Central memory CD4-positive, alpha-beta T cell (primary cell): Measurements from ENCODE around the gene NPDC1.

Source experiments
- DNase-seq: peaks from one replicate; pipeline ENCODE4 v3.0.0; 2022

NPDC1 gene

GRCh38 chr9:137055385-137056364, 9.7 kb upstream of the NPDC1 start:
- no peak for DNase-seq

- DNase-seq, result no peak
These were observed 9.0 kb upstream of the NPDC1 start for GRCh38 chr9:137054932-137055384.

DNA sequence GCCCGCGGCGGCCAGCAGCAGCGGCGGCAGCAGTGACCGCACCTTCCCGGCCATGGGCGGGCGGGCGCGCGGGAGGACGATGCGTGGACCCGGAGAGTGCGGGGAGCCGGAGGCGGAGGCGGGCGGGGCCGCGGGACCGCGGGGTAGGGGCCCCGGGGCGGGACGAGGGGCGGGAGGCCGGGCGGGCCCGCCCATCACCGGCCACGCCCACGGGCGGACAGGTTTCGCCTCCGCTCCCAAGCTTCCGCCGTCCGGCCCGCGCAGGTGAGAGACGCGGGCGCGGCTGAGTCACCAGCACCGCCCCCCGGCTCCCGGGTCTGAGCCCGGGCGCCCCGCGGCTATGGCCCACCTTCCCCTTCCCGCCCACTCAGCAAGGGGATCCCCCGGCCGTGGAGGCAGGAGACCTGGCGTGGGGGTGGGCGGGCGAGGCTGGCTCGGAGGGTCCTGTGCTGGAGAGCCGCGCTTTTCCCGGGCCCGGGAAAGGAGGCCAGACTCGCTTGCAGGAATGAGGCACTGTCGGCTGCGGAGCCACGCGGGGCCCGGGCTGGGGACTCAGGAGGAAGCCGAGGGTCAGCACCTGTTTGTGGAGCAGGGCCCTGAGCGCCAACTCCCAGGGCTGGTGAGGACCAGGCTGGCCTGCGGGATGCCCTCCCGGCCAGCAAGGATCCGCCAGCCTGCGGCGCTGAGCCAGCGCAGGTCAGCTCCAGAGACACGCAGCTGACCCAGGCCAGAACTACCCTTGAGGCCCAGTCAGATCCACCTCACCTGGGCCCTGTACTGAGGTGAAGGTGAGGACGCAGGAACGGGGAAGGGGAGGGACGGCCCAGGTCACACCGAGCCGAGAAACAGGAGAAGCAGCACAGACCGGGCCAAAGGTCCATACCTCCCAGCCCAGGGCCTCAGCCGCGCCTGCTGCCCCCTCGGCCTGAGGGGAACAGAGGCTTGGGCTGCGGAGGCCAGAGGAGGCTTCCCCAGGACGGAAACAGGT, 8.3 kb upstream of the NPDC1 start, which contains the start of gene ENTPD2:
TSS of gene ENTPD2 (minus strand) at position 118 of the 988 bp plus-strand sequence. CDS start at position 54, 64 bp downstream.
- DNase-seq, result no peak

DNA sequence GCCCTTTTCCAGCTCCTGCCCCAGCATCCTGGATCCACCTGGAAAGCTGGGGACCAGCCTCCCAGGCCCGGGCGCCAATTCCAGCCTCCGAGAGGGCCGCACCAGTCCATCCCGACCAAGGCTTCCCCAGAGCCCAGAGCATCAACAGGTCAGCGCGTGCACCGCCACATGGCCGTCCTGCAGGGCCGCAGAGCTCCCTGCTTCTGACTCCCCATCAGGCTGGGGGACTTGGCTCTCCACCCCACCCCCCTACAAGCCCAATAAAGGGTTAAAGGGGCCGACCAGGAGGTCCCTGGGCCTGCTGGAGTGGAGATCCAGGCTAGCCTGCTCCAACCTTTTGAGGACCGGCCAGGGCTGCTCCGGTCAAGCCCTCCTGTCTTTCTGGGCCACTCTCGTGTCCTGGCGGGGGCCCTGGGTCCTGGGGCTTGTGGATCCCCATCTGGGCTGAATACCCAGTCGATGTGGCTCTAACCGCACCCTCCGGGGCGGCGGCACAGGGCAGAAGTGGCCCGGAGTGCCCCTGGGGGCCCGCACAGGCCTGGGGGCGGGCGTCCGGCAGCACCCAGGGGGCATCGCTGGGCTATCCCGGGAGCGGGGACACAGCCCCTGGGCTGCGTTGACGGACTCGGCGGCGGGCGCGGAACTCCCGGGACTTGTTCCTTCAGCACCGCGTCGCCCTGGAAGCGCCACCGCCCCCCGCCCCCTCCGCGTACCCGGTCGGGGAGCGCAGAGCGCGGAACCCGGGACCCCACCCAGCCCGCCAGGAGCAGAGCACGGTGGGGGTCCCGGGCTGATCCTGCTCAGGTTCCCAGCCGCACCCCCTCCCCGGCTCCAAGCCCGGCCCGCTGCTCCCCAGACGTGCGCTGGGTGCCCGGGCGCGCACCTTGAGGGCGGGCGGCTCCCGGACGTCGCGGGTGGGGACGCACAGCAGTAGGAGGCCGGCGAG, 7.3 kb upstream of the NPDC1 start:
- DNase-seq, result no peak

- no peak for DNase-seq
These were observed 6.3 kb upstream of the NPDC1 start for GRCh38 chr9:137052293-137052692.

DNA sequence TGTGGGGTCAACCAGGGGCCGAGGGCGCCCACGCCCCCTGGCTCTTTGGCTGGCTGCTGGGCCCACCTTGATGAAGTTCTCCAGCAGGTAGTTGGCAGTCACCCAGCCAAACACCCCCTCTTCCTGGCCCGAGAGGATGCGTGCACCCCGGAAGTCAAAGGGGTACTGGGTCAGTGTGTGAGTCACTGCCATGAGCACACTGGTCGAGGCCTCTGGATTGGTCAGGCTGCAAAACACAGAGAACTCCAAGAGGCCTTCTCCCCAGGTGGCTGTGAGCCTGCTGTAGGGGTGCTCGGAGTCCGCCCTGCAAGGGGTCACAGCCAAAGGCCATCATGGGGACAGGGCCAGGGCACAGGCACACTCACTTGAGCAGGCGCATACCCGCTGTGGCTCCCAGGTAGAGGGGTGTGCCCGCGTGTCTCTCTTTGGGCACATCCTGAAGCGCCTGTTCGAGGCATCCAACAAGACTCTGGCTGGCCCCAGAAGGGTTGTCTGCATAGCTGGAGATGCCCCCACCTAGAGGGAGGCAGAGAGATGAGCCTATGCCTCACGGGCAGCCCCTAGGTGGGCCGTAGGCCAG, 5.3 kb upstream of the NPDC1 start:
- no peak for DNase-seq

GRCh38 chr9:137050570-137050969, 4.6 kb upstream of the NPDC1 start:
- no peak for DNase-seq

- no peak for DNase-seq
These were observed 3.8 kb upstream of the NPDC1 start for GRCh38 chr9:137049544-137050449.

- DNase-seq, result no peak
These were observed 2.9 kb upstream of the NPDC1 start for GRCh38 chr9:137048655-137049543.

DNA sequence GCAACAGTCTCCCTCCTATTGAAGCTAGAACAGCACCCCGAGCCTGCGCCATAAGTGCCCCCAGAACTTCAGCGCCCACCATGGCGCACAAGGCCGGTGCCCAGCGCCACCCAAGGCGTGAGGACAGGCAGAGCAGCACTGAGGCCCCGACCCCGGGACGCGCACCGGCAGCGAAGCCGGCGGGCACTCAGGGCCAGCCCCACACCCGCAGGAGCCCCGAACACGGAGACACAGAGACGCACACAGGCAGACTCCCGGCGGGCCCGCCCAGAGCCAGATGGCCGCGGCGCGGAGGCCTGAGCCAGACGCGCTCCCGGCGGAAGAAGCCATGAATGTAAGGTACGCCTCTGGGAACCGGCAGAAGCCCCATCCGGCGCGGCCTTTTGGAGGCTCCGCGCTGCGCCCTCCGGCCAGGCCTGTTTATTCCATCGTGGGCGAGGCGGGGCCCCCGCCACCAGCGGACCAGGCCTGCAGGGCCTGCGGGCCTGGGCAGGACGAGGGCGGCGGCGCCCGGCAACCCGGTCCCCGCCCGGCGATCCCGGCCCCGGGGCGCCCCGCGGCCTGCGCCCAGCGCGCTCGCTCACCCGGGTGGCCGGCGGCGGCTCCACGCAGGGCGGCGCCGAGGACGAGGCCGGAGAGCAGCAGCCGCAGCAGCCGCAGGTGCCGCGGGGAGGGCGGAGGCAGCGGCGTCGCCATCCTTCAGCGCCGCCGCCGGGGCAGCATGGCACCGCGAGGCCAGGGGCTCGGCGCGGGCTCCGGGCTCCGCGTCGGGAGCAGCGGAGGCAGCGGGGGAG, 486 bp downstream of the NPDC1 start:
- no peak for DNase-seq

DNA sequence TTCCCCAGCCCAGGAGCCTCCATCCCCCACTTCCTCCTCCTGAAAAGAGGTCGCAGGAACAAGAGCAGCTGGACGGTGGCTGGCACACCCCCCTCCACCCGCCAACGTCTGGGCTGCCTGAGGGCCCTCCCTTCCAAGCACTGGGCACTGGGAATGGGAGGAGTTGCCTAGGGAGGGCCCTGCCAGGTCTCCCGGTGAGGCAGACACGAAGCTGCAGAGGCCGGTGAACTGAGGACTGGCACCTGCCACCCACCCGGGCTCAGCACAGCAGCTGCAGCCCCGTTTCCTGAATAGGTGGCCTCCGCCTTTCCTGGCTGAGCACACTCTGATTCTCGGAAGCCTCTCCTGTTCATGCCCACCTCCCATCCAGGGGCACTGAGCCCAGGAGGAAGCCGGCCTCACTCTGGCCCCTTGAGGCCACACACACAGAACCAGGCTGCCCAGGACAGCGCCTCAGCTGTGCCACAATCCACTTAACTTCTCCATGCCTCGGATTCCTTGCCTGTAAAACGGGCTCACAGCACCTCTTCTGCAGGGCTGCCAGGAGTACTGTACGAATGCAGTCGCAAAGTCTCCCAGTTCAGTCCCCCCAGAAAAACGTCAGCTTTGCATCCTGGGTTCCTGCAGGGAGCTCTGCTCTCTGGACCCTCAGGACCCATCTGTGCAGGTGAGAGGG, 1.3 kb downstream of the NPDC1 start:
- no peak for DNase-seq

DNA sequence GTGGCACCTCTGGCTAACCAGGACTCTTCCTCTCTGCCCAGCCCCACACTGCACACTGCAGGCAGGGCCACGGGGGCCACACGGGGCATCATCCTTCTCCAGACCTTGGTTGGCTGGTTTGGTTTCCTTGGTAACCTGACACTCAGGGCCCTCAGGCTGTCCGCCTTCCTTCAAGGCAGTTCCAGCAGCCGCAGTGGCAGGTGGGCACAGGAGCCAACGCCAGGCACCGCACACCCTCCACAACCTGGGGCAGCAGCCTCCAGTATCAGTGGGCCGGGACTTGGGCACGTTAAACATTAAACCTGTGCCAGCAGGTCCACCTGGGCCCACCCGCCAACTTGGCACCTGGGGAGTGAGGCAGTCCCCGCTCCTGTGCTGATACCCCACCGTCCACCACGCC, 1.9 kb downstream of the NPDC1 start:
- no peak for DNase-seq

DNA sequence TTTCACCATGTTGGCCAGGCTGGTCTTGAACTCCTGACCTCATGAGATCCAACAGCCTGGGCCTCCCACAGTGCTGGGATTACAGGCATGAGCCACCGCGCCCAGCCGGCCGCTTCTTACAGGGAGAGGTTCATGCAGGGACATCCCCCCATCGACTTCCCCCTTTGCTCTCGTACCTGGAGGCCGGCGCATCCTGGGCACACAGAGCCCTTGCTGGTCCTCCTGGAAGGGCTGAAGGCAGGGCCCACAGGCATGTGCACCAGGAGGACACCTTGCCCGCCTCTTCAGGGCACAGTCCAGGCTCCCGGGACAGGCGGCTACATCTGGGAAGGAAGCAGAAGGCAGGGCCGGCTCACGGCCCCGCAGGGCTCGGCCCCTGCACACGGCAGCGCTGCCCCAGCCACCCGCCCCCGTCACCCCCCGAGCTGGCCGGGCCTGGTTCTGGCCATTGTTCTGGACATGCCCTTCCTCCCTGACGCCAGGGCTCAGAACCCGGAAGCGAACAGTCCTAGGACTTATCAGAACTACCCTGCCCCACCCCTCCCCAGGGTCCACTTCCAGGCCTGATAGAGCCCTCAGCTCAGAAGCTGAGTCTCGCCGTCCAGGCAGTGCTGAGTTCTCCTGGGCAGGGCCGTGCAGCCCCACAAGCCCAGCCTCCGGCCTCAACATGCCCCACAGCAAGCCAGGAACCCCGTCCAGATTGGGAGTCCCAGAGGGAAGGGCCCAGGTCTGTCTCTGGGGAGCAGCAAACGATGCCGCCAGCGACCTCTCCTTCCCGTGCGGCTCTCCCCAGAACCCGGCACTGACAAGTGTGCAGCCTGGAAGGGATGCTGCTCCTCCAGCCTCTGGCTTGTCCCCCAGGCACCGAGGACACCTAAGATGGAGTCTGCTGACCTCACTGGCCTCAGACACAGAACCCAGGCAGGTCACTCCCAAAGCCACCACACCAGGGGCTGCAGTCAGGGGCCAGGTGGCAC, 2.9 kb downstream of the NPDC1 start:
- DNase-seq, result no peak

DNA sequence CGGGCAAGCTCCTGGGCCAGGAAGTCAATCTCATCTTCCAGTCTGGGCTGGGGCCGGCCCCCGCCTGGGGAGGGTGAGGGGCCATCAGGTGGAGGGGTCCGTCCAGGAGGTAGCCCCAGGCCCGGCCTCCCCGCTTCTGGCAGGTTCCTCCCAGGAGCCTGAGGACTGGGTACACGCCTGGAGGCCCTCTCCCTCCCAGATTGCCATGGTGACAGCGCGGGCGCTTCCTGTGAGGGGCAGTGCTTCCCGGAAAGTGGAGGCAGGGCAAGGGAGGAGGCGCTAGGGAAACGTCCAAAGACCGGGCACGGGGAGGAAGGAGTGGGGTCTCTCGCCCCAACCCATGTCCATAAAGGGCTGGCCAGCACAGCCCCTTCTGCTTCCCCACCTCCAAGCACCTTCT, 4.9 kb downstream of the NPDC1 start:
- no peak for DNase-seq

DNA sequence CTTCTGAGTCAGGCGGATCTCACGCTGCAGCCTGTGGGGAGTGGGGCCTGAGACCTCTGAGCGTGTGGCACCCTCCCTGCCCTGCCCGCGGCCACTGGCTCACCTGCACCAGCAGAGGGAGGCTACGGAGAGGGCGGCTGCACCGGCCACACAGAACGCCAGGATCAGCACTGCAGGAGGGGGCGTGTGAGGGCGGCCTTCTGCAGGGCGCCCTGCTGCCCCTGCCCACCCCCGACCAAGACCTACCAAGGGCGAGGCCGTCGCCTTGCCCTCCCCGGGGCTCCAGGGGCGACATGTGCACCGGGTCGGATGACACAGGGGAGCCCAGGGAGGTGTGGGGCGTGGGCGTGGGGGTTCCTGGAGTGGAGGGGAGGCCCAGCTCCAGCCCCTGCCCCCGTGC, 5.4 kb downstream of the NPDC1 start:
- DNase-seq, result no peak

DNA sequence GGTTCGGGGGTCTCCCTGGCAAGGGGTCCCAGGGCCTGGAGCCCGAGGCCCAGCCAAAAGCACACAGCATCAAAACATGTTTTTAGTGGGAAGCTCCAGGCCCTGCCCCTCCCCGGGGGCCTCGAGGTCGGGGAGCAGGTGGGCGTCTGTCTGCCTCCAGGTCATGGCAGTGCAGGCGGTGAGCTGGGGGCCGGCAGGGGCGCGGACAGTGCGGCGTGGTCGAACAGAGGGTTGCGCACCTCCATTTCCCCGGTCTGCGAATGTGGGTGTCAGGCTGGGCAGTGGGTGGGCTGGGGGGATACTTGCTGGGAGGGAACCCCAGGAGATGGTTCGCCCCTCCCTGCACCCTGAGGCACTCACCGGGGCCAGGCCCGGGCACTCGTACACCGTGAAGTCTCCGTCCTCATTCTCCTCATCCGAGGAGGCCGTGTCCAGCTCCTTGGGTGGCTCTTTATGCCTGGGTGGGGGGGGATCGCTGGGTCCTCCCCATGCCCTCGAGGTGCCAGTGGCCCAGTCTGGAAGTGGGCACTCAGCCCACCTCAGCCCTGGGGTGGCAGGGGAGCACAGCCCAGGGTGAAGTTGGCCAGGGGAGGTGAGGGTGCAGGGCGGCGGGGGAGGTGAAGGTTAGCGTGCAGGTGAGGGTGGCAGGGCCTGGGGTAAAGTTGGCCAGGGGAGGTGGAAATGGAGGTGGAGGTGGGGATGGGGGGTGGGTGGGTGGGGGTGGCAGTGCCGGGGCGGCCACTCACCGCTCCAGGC, 6.2 kb downstream of the NPDC1 start:
- no peak for DNase-seq
